ENCODE results near the gene LRG1.

DNA sequence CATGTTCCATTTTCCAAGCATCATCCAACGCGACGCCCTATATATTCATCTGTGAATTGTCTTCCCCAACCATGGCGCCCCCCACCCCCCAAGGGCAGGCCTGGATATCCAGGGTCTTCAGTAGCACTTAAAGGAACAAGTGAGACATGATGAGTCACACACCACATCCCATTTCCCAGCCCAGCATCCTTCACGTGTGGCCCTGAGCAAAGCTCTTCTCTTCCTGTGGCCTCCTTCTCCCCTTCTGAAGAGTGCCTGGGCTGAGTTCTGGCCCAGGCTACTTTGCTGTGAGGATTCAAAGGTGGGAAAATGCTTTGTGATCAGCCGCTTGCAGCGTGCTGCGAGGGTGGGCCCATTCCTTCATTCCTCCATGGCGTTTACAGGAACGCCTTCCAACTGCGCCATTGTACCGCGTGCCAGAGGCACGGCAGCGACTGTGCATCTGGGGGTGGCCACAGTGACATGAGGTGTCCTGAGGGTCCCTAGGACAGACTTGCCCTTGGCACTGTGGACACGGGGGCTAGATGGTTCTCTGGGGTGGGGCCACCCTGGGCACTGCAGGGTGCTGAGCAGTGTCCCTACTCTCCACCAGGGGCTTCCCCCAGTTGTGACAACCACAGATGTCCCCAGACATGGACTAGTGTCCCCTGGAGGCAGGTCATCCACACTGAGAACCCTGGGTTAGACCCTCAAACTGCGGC lies 33.2 kb downstream of the LRG1 start:
- no peak for TF ChIP-seq RELA (IDR thresholded peaks at IDR 0.05; ENCODE audit: borderline replicate concordance, partially characterized antibody)
- no peak for TF ChIP-seq EZH2 (IDR thresholded peaks at IDR 0.05; ENCODE audit: borderline replicate concordance, control insufficient read depth, low read depth, low read length)
- no peak for TF ChIP-seq TCF12 (IDR thresholded peaks at IDR 0.05; ENCODE audit: low read depth, low read length)
- TF ChIP-seq YY1 (IDR thresholded peaks at IDR 0.05; ENCODE audit: low read depth, low read length): no peak
- TF ChIP-seq, protein P1, sequence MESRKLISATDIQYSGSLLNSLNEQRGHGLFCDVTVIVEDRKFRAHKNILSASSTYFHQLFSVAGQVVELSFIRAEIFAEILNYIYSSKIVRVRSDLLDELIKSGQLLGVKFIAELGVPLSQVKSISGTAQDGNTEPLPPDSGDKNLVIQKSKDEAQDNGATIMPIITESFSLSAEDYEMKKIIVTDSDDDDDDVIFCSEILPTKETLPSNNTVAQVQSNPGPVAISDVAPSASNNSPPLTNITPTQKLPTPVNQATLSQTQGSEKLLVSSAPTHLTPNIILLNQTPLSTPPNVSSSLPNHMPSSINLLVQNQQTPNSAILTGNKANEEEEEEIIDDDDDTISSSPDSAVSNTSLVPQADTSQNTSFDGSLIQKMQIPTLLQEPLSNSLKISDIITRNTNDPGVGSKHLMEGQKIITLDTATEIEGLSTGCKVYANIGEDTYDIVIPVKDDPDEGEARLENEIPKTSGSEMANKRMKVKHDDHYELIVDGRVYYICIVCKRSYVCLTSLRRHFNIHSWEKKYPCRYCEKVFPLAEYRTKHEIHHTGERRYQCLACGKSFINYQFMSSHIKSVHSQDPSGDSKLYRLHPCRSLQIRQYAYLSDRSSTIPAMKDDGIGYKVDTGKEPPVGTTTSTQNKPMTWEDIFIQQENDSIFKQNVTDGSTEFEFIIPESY (IDR thresholded peaks at IDR 0.05): no peak
- TF ChIP-seq, protein P2, sequence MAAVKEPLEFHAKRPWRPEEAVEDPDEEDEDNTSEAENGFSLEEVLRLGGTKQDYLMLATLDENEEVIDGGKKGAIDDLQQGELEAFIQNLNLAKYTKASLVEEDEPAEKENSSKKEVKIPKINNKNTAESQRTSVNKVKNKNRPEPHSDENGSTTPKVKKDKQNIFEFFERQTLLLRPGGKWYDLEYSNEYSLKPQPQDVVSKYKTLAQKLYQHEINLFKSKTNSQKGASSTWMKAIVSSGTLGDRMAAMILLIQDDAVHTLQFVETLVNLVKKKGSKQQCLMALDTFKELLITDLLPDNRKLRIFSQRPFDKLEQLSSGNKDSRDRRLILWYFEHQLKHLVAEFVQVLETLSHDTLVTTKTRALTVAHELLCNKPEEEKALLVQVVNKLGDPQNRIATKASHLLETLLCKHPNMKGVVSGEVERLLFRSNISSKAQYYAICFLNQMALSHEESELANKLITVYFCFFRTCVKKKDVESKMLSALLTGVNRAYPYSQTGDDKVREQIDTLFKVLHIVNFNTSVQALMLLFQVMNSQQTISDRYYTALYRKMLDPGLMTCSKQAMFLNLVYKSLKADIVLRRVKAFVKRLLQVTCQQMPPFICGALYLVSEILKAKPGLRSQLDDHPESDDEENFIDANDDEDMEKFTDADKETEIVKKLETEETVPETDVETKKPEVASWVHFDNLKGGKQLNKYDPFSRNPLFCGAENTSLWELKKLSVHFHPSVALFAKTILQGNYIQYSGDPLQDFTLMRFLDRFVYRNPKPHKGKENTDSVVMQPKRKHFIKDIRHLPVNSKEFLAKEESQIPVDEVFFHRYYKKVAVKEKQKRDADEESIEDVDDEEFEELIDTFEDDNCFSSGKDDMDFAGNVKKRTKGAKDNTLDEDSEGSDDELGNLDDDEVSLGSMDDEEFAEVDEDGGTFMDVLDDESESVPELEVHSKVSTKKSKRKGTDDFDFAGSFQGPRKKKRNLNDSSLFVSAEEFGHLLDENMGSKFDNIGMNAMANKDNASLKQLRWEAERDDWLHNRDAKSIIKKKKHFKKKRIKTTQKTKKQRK (IDR thresholded peaks at IDR 0.05; ENCODE audit: low read depth, low read length): no peak
- TF ChIP-seq, protein P3, sequence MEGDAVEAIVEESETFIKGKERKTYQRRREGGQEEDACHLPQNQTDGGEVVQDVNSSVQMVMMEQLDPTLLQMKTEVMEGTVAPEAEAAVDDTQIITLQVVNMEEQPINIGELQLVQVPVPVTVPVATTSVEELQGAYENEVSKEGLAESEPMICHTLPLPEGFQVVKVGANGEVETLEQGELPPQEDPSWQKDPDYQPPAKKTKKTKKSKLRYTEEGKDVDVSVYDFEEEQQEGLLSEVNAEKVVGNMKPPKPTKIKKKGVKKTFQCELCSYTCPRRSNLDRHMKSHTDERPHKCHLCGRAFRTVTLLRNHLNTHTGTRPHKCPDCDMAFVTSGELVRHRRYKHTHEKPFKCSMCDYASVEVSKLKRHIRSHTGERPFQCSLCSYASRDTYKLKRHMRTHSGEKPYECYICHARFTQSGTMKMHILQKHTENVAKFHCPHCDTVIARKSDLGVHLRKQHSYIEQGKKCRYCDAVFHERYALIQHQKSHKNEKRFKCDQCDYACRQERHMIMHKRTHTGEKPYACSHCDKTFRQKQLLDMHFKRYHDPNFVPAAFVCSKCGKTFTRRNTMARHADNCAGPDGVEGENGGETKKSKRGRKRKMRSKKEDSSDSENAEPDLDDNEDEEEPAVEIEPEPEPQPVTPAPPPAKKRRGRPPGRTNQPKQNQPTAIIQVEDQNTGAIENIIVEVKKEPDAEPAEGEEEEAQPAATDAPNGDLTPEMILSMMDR (IDR thresholded peaks at IDR 0.05 in 2 of 3, conservative IDR thresholded peaks at IDR 0.05 in 1 of 3; ENCODE audit: control insufficient read depth in 2 of 3, extremely low read depth in 1 of 3, insufficient read depth in 1 of 3, low read depth in 3 of 3, low read length in 3 of 3): no peak
- TF ChIP-seq PAX8 (IDR thresholded peaks at IDR 0.05): no peak
- no peak for TF ChIP-seq ZSCAN29 (IDR thresholded peaks at IDR 0.05)
- no peak for TF ChIP-seq ZNF274 (IDR thresholded peaks at IDR 0.05; ENCODE audit: insufficient read depth, insufficient read length)
- TF ChIP-seq, protein P4, sequence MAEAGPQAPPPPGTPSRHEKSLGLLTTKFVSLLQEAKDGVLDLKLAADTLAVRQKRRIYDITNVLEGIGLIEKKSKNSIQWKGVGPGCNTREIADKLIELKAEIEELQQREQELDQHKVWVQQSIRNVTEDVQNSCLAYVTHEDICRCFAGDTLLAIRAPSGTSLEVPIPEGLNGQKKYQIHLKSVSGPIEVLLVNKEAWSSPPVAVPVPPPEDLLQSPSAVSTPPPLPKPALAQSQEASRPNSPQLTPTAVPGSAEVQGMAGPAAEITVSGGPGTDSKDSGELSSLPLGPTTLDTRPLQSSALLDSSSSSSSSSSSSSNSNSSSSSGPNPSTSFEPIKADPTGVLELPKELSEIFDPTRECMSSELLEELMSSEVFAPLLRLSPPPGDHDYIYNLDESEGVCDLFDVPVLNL (IDR thresholded peaks at IDR 0.05; ENCODE audit: low read depth, low read length): no peak
- TF ChIP-seq, protein P5, sequence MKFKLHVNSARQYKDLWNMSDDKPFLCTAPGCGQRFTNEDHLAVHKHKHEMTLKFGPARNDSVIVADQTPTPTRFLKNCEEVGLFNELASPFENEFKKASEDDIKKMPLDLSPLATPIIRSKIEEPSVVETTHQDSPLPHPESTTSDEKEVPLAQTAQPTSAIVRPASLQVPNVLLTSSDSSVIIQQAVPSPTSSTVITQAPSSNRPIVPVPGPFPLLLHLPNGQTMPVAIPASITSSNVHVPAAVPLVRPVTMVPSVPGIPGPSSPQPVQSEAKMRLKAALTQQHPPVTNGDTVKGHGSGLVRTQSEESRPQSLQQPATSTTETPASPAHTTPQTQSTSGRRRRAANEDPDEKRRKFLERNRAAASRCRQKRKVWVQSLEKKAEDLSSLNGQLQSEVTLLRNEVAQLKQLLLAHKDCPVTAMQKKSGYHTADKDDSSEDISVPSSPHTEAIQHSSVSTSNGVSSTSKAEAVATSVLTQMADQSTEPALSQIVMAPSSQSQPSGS (IDR thresholded peaks at IDR 0.05; ENCODE audit: low read length): no peak
